ENCODE results near the gene ADCY5.

The ADCY5 gene

DNA sequence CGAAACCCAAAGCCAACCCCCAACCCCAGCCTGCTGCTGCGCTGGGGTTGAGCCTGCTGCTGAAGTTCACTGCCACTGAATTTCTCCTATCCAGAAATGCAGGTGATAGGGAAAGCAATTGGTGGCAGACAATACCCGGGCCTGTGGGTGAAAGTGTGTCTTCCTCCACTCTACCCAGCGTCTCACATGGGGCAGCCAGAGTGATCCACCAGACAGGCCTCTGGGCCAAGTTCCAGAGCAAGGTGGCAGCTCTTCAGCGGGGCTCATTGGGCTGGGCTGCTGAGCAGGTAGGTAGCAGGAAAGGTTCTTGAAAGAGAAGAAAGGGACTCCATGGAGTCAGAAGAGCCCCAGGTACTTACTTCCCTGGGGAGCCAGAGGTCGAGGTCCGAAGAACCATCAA lies 6.0 kb downstream of the ADCY5 start:
- TF ChIP-seq CTCF (conservative IDR thresholded peaks at IDR 0.05) (no peak), ZFX (IDR thresholded peaks at IDR 0.05) (no peak)

GRCh38 chr3:123442125-123442524 lies 6.8 kb downstream of the ADCY5 start:
- no peak overlapping the region for H3K27ac ChIP-seq
- no peak for TF ChIP-seq CTCF (conservative IDR thresholded peaks at IDR 0.05)
- TF ChIP-seq ZFX (IDR thresholded peaks at IDR 0.05) = no peak

More for the DNA sequence above, 6.0 kb downstream of the ADCY5 start:
- no peak overlapping the region for H3K27ac ChIP-seq

DNA sequence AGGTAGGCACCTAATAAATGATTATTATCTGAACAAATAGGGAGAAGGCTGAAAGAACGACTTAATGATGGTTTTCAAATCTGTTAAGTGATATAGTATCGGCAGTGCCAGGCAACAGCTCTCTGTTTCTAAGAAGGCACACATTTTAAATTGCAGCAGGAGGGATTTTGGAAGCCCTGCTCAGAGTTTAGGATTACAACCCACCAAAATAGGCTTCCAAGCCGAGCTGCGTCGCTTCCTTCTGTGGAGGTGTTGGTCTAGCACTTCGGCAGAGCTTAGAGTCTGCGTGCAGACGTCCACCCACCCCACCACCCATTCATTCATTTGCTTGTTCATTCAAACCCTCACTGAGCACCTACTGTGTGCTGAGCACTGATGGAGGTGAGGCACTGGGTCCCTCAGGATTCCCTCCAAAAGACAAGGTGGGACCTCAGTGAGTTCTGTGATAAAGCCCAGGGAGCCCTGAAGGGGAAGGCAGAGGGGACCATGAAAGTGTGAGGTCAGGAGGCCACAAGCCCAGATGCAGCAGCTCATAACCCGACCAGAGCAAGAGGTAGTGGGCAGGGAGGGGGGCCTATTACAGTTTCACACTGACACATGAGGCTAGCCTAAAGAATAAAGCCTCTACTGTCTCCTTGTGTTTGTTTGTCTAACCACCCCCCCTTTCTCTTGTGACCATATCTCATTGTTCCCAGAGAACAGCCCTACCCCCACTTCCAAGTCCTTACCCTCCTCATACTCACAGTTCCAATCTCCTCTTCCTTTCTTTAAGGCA lies 8.9 kb downstream of the ADCY5 start:
- no peak overlapping the region for H3K27ac ChIP-seq
- no peak for TF ChIP-seq ZFX (IDR thresholded peaks at IDR 0.05)
- no peak for TF ChIP-seq CTCF (conservative IDR thresholded peaks at IDR 0.05)

- no peak overlapping the region for H3K27ac ChIP-seq
- TF ChIP-seq CTCF (conservative IDR thresholded peaks at IDR 0.05) (no peak), ZFX (IDR thresholded peaks at IDR 0.05) (no peak)
Observed at GRCh38 chr3:123432832-123433523, 15.9 kb downstream of the ADCY5 start.

DNA sequence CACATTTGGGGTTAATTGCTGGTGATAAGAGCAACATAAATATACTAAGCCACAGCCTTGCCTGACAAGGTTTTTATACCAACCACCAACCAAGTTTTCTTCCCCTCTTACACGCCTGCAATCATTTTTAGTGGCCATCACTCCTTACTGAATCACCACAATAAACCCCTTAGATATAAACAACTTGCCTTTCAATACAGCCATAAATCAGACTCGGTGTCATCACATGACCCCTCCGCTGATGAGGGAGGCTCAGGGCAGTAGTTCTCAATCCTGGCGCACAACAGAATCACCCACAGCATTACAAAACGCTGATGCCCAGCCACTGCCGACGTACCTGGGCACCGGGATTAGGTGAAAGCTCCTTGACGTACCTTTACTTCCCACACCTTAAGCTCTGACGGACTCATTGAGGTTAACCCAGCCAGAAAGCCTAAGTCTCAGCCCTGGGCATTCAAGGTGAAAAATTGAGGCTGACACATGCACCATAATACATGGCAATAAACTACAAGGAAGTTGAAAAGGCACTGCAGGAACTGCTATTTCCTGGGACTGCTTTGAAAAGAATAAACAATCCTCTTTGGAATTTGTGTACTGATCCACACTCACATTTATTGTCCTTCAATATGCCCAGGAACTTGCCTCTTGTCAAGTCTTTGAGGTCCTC lies 17.1 kb downstream of the ADCY5 start:
- H3K27ac ChIP-seq = no peak overlapping the region
- no peak for TF ChIP-seq ZFX (IDR thresholded peaks at IDR 0.05)
- no peak for TF ChIP-seq CTCF (conservative IDR thresholded peaks at IDR 0.05)

DNA sequence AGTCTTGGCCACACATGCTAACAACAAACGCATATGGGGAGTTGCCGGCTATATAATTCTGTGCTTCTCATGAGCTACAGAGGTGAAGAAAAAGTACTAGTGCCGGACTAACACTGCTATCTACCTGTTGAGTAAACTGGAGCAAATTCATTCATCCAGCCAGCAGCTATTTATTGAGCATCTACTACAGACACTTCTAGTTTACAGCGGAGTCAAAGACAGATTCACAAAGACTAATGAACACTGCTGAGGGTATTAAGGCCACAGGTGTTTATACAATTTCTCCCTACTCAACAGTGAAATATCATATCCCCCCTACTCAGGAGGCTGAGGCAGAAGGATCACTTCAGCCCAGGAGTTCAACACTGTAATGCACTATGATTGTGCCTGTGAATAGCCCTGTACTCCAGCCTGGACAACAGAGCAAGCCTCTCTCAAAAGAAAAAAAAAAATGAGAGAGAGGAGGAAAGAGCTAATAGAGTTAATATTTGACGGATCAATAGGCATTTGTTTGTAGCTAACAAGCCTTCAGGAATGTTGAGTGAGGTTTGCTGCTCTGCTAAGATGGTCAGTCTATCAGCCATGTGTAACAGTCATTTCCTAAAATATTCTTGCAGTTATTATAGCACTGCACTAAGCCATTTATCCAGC lies 17.8 kb downstream of the ADCY5 start:
- TF ChIP-seq ZFX (IDR thresholded peaks at IDR 0.05) (no peak), CTCF (conservative IDR thresholded peaks at IDR 0.05) (no peak)
- no peak overlapping the region for H3K27ac ChIP-seq
